ENCODE data around the gene HOXA5.

HOXA5 gene

DNA sequence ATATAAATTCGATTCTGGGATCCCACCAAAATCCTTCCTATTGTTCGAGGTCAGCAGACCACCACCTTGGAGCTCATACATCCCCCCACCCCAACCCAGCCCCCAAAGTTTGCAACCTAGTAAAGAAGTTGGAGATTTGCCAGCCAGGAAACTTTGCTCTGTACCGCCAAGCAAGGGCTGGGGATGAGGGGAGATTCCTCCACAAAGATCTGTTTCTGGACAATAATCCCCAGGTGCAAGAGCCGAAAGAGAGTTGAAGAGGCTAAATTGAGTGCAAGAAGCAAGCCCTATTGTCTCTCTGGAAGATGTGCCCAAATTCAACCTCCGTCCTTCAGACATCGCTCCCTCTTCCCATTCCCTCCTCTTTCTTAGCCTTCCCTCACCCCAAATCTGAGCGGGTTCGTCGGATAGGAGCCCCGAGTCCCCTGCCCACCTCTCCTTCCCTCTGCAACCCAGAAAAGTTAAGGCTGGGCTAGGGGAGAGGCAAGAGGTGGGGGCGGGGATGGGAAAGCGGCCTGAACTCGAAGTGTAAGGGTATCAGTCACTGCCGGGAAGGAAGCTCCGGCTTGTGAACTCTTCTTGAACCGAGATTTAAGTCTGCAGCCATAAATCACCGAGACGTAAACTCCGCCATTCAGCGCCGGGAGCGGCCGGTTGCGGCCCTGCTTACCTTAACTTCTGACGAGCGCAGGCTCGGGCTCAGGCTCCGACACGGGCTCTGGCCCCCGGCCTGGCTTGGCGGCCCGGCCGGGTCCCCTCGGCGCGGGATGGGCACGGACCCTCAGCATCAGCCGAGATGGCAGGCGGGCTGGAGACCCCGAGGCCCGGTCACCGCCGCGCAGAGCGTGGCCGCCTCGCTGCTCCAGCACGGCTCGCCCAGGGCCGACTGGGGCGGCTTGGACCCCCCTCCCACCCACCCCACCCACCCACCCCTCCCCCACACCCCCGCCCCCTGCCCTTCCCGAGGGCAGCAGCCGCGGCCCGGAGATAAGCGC, 30.2 kb downstream of the HOXA5 start:
- no peak for DNase-seq (ENCODE audit: low spot score)
- TF ChIP-seq, protein P1, sequence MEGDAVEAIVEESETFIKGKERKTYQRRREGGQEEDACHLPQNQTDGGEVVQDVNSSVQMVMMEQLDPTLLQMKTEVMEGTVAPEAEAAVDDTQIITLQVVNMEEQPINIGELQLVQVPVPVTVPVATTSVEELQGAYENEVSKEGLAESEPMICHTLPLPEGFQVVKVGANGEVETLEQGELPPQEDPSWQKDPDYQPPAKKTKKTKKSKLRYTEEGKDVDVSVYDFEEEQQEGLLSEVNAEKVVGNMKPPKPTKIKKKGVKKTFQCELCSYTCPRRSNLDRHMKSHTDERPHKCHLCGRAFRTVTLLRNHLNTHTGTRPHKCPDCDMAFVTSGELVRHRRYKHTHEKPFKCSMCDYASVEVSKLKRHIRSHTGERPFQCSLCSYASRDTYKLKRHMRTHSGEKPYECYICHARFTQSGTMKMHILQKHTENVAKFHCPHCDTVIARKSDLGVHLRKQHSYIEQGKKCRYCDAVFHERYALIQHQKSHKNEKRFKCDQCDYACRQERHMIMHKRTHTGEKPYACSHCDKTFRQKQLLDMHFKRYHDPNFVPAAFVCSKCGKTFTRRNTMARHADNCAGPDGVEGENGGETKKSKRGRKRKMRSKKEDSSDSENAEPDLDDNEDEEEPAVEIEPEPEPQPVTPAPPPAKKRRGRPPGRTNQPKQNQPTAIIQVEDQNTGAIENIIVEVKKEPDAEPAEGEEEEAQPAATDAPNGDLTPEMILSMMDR (IDR thresholded peaks at IDR 0.05; ENCODE audit: extremely low read depth, missing control alignments): no peak

DNA sequence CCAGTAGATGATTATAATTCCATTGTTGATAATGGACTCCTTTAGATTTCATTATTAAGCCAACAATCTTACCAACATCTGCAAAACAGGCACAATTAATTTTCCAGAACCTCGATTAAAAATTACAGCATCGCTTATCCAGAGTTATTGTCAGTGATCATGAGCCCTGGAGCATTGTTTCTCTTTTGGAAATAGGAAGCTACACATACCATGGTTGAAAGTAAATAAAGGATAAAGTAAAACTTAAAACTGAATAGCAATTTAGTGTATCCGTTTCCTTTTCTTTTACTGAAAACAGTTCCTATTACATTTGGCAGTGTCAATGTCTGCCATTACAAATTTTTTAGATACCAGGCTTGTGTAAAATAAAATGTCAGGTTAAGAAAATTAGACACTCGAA, 31.1 kb downstream of the HOXA5 start:
- TF ChIP-seq, protein P1 (IDR thresholded peaks at IDR 0.05; ENCODE audit: extremely low read depth, missing control alignments): no peak
- DNase-seq (ENCODE audit: low spot score): no peak

DNA sequence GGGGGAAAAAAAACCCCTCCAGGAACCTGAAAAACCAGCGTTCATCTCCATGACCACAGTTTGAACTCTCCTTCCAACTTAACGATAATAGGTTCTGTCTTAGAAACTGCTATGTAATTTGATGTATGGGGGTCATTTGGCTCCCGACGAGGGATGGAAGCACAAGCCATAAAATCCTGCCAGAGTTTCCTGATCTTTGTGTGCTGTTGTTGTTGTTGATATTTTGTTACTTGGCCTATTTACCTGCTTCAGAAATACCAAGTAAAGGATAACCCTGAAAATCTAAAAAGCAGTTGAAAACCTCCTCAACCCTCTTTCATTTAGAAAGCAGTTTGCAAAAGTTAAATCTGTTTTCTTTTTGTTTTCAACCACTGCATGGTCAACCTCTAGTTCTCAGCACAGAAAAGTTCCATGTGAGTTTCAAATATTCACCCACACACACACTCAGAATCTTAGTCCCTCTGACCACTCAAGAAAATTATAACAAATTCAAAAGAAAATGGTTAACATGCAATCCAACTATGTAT, 31.7 kb downstream of the HOXA5 start:
- DNase-seq (ENCODE audit: low spot score): no peak
- TF ChIP-seq, protein P1 (IDR thresholded peaks at IDR 0.05; ENCODE audit: extremely low read depth, missing control alignments): no peak

DNA sequence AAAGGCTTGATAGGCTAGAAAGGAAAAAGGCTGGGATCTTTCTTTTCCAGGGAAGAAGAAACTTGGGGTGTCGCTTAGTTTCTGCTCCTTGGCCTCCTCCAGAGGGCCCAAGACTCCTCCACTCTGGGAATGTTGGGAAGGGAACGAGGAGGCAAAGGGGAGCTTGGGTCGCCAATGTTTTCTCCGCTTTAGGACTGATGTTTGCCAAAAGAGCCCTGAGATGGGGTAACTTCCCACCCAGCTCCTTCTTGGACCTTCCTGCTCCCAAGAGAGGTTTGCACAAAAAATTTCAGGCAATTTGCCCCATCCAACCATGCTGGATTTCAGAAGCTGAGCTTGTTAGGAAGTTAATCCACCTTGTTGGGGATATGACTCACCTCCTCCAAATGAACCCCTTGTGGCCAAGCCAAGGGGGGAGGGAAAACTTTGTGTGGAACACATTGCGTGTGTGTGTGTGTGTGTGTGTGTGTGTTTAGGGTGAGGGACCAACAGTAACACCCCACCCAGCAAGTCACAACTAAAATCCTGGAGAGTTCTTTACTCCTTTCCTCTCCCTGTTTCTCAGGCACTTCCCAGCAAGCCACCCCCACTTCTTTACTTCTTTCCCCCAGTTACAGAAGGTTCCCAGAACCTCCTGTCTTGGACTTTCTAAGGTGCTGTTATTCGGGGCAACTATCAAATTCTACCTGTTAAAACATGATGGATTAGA, 32.3 kb downstream of the HOXA5 start:
- no peak for DNase-seq (ENCODE audit: low spot score)
- TF ChIP-seq, protein P1 (IDR thresholded peaks at IDR 0.05; ENCODE audit: extremely low read depth, missing control alignments): no peak

DNA sequence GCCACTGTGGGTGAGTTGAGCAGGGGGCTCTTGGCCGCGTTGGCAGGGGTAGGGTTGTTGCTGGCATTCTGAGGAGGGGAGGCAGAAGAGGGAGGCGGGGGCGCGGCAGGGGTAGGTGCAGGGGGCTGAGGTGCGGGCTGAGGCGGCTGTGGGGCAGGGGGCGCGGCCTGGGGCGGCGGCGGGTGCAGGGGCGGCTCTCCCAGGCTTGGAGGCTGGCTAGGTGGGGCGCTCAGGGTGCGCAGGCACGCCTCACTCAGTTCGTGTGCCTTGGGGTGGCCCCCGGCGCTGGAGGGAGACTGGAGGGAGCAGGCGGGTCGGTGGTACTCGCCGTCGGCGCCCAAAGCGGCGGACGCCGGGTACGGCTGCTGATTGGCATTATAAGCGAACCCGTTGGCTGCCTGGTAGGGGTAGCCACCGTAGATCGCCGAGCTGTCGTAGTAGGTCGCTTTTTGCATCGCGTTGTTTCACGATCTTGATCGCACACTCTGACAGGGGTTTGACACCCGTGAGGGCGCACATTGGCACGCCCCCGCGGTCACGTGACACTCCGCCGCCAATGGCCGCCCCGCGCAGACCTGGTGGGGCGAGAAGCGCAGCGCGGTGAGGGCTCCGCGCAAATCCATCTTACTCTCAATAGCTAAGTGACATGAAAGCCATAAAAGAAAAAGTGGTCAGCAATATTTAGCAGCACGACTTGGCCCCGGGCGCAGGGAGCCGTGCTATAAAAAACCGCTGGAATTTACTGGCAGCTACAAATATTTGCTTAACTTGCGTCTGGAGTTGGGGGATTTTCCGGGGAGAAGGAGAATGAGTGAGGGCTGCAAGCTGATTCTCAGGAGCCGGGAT, 33.1 kb downstream of the HOXA5 start:
- no peak for DNase-seq (ENCODE audit: low spot score)

DNA sequence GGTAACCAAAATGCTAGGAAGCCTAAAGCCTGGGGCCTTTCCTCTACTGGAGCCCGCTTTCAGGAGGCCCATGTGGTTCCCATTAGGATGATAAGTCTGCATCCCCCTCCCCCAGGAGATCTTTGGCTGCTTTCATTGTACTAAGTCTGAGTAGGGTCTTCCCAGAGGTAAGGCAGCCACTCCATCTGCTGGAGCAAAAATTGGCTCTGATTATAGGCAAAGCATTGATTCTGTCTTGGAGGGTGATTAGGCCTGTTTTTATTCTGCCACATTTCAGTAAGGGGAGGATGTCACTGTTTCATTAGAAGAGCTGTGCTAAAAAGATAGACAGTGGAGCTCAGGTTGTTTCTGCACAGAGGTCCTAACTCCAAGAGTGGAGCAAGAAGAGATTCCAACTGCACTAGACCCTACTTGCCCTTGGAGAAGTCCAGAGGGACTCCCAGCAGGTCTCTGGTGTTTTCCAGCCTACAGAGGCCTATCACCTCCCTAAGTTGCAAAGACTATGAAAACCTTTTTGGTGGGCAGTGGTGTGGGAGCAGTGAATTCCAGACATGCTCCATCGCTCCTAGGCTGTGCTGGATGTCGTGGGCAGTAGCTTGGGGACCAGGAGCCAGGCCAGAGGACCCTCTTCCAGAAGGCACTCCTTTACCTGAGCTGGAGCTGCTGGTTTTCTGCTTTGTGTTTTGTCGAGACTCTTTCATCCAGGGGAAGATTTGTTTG, 33.9 kb downstream of the HOXA5 start:
- no peak for DNase-seq (ENCODE audit: low spot score)
- TF ChIP-seq, protein P1 (IDR thresholded peaks at IDR 0.05; ENCODE audit: extremely low read depth, missing control alignments): no peak

More for the DNA sequence above, 33.1 kb downstream of the HOXA5 start:
- TF ChIP-seq, protein P1 (IDR thresholded peaks at IDR 0.05; ENCODE audit: extremely low read depth, missing control alignments): no peak
